Measurements from ENCODE around the gene GABBR2. TPM values are rescaled to one million over a fixed set of nuclear protein-coding genes. Genes with fewer than 3 reads are reported as not detected.
A peak's percentile ranks its signal among the peaks of the same experiment; 100 is the strongest.
"Not testable (repeated sequence)": the region's sequence is repeated elsewhere in the genome, so short reads cannot be mapped to it uniquely, and the experiment has no call there.

Gene GABBR2
- total RNA-seq, 1 experiment from 2014 or later: 1.5 TPM

DNA sequence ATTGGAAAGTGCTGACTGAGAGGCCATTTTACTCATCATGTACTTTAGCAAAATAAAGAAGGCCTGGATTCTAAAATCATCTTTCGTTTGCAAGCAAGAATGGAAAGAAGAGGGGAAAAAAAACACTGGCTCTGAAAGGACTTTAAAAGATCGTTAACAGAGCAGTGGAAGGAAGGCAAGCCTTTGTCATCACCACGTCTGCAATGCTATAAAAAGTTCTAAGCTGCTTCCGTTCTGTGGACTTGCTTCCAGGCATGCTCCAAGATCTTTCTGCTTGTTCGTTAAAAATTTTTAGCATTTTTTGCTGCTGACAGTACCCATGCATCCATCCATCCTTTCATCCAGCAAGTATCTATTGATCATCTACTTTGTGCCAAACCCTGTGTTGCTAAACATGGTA is 226.5 kb downstream of the GABBR2 start:
- DNase-seq (ENCODE audit: low read depth): no peak

GRCh38 chr9:98481676-98482075 is 227.1 kb downstream of the GABBR2 start:
- no peak for DNase-seq (ENCODE audit: low read depth)

DNA sequence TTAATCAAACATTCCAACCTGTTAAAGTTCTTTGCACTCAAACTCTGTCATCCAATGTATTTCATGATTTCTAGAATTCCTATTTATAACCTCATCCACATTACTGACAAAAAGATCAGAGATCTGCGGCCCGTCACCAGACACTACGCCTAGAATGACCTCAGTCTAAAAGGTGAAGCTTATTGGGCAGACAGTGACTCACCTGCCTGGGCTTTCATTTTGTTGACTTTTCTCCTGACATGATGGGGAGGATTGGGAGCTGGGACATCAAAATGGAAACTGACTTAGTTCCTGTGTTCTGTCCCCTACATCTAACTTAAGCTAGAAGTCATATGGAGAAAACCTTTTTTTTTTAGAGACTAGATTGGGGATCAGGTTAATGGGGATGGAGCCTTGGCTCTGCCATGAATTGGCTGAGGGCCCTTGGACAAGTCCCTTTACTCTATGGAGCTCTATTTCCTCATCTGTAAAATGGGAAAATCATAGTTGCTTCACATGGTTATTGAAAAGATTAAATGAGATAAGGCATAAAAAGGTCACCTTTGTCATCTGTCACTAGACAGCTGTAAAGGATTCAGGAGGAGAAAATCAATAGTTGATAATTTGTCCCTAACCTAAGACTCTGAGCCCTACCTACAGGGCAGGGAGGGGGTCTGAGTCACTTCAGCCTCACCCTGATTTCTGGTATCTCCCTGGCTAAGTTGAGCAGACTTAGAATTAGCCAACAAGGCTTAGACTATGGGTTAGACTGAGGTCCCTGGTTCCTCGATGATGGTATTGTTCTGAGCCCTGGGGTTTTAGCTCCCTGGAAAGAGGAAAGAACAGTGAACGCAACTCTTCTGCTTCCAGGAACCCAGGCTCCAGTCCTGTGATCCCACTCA is 228.5 kb downstream of the GABBR2 start:
- DNase-seq (ENCODE audit: low read depth): peak; percentile 47

- no peak for DNase-seq (ENCODE audit: low read depth)
Observed at GRCh38 chr9:98479449-98479848, 229.3 kb downstream of the GABBR2 start.

GRCh38 chr9:98477884-98478283 is 230.9 kb downstream of the GABBR2 start:
- no peak for DNase-seq (ENCODE audit: low read depth)

- no peak for DNase-seq (ENCODE audit: low read depth)
Observed at GRCh38 chr9:98472216-98472615, 236.5 kb downstream of the GABBR2 start.

DNA sequence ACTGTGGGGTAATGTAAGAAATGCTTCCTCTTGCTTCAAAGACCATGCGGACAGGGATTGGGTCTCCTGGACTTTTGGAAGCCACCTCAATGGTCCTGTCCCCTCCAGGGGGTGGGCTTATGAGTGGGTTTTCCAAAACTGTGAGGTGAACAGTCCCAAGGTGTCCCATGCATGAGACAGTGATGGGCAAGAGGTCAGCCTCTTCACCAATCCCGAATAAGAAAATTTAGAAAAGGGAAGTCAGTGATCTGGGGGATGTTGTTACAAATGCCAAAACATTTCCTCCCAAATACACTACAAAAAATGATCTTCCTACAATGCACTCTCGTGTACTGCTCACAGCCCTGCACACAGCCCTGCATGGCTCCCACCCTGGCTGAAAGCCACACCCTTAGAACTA is 237.6 kb downstream of the GABBR2 start:
- DNase-seq (ENCODE audit: low read depth): no peak

DNA sequence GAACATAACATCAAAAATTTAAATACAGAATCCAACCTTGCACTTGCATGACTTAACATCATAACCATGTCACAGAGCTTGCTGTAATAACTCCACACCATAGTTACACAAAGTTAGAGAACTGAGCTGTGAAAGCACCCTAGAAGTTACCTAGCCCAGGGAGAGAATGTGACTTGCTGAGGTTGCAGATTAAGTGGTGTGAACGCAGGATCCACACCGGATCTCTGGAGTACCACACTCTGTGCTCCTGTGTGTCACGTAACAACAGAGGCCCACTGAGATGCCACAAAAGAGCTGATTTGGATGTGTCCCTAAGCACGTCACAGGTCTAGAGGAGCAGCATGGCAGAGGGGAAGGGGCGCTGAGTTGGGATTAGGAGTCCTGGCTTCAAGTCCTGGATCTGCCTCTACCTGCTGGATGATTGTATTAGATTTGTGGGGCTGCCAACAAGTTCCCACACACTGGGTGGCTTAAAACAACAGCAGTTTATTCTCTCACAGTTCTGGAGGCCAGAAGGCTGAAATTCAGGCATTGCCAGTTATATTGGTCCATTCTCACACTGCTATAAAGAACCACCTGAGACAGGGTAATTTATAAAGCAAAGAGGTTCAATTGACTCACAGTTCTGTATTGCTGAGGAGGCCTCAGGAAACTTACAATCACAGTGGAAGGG is 240.0 kb downstream of the GABBR2 start:
- no peak for DNase-seq (ENCODE audit: low read depth)

DNA sequence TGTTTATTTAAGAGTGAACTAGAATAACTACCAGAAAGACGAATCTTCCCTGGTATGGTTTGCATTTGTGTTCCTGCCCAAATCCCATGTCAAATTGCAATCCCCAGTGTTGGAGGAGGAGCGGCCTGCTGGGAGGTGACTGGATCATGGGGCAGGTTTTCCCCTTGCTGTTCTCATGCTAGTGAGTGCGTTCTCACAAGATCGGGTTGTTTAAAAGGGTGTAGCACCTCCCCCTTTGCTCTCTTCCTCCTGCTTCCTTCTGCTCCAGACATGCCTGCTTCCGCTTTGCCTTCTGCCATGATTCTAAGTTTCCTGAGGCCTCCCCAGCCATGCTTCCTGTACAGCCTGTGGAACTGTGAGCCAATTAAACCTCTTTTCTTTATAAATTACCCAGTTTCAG is 242.9 kb downstream of the GABBR2 start:
- DNase-seq (ENCODE audit: low read depth): no peak

DNA sequence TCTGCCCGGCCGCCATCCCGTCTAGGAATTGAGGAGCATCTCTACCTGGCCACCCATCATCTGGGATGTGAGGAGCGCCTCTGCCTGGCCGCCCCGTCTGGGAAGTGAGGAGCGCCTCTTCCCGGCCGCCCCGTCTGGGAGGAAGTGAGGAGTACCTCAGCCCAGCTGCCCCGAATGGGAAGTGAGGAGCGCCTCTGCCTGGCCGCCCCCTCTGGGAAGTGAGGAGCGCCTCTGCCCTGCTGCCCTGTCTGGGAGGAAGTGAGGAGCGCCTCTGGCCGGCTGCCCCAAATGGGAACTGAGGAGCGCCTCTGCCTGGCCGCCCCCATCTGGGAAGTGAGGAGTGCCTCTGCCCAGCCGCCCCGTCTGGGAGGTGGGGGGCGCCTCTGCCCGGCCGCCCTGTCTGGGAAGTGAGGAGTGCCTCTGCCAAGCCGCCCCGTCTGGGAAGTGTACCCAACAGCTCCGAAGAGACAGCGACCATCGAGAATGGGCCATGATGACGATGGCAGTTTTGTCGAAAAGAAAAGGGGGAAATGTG is 244.5 kb downstream of the GABBR2 start:
- not testable (repeated sequence) for DNase-seq (ENCODE audit: low read depth)

DNA sequence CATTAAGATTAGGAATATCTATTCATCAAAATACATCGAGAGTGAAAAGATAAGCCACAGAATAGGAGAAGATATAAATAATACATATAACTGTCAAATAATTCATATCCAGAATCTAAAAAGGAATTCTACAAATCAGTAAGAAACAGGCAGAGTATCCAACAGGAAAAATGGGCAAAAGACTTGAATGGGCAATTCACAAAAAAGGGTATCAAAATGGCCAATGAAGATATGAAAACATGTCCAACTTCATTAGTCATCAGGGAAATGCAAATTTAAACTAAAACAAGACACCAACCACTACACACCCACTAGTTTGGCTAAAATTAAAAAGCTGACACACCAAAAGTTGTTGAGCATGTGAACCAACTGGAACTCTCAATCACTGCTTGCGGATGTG is 246.4 kb downstream of the GABBR2 start:
- no peak for DNase-seq (ENCODE audit: low read depth)

DNA sequence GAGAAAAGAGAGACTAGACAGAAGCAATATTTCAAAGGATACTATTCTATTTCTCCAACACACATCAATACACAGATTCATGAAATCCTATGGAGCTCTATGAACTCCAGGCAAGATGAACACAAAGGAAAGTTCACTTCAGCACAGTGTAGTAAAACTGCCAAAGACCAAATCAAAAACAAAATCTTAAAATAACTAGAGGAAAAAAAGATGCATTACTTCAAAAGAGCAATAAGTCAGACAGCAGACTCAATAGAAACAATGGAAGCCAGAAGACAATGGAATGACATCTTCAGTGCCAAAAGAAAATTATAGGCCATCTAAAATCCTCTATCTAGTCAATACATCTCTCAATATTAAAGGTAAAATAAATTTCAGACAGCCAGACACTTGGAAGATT is 248.0 kb downstream of the GABBR2 start:
- DNase-seq (ENCODE audit: low read depth): no peak

DNA sequence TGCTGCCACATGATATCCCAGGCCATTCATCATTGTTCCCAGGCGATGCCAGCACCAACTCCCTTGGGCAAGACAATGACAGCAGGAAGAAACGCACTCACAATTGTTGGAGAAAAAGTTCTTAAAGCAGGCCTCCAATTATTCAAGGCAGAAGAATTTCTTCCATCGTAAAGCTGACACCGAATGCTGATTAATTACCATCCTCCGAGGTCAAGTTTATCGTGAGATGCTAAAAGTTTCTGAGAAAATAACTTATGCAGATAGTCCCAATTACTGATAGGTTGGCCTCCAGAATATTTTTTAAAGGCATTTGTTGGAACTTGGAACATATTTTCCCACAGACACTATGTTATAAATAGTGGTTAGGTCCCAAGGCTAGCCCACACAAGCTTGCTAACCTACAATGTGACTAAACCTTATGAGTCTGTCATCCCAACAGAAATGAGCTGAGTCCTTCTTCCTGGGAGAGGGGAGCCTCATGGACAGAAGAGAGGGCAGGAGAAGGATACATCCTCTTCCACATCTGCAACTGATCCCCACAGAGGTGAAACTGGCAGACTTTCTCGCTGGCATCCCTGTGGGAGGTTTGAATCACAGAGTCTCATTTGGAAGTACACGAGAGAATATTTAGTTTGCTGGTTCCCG is 250.9 kb downstream of the GABBR2 start:
- DNase-seq (ENCODE audit: low read depth): no peak

- no peak for DNase-seq (ENCODE audit: low read depth)
Observed at GRCh38 chr9:98456156-98456613, 252.6 kb downstream of the GABBR2 start.

- DNase-seq (ENCODE audit: low read depth): peak; percentile 75
Observed at GRCh38 chr9:98455256-98456155, 253.2 kb downstream of the GABBR2 start.

DNA sequence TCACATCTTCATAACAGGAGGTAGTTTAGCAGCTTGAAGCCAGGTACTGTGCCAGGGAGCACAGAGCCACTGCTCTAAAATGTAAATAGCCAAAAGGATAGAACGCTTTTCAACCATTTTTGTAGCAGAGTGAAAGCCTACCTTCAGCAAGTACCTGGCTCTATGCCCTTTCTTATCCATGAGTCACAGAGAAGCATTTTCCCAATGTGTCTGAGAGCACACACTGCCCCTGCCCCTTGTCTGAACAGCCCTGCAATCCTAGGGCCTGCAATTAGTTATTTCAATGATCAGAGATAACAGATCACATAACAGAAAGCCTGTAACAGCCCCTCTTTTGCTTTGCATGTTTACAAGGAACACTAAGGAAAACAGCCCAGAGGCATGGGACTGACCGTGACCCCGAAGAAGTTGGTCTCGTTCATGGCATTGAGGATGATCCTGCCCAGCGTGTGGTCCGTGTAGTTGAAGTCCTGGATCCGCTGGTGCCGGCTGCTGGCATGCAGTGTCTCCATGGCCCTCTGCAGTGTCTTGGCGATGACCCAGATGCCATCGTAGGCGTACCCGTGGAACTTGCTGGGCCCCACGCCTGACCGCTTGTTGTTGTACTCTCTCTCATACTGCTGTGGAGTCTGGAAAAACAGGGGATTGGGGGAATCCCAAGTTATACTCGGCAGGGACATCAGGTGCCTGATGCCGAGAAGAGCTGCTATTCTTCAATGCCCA is 255.0 kb downstream of the GABBR2 start:
- peak; percentile 42 for DNase-seq (ENCODE audit: low read depth)

GRCh38 chr9:98451576-98451975 is 257.2 kb downstream of the GABBR2 start:
- DNase-seq (ENCODE audit: low read depth): no peak

GRCh38 chr9:98450496-98450895 is 258.2 kb downstream of the GABBR2 start:
- no peak for DNase-seq (ENCODE audit: low read depth)

DNA sequence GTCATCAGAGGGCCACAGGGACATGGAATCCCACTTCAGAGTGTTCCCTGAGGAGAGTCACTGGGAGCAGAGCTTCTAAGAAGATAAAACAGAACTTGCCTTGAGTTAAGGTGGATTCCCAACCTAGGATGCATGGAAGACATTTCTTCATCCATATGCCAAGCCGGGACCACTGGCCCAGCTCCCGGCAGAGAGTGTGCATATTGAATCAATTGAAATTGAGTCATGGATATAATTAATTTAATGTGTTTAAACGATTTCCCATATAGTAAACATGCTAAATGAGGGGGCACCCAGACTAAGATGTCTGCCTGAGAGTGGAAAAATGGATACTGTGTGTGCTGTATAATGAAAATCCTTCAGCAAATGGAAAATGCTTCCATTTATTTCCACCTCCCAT is 258.9 kb downstream of the GABBR2 start:
- no peak for DNase-seq (ENCODE audit: low read depth)

GRCh38 chr9:98445576-98445975 is 263.2 kb downstream of the GABBR2 start:
- no peak for DNase-seq (ENCODE audit: low read depth)

GRCh38 chr9:98444601-98445000 is 264.1 kb downstream of the GABBR2 start:
- no peak for DNase-seq (ENCODE audit: low read depth)

All from Daoy (cell line).